HCT116 (cell line): ENCODE results near the gene PIM1.

Experiments used
- CTCF ChIP-seq, 3 experiments: fragments of 200-600 bp in 1 of 3; sonication (generic) in 1 of 3; IDR thresholded peaks in 2 of 3; conservative IDR thresholded peaks in 1 of 3; 2 replicates each; pipeline ENCODE4 v1.5.1; 2012 to 2017; ENCODE audit warnings: low read depth in 2 of 3, low read length in 2 of 3, antibody characterized with exemption in 1 of 3, borderline replicate concordance in 1 of 3, control low read depth in 1 of 3, mild to moderate bottlenecking in 1 of 3, mixed read lengths in 1 of 3, mixed run types in 1 of 3, moderate library complexity in 1 of 3; ENCODE audit not compliant: insufficient read depth in 1 of 3
- FOSL1 ChIP-seq: IDR thresholded peaks from 2 replicates; pipeline ENCODE4 v1.6.1; 2012; ENCODE audit warnings: low read depth
- MAX ChIP-seq: IDR thresholded peaks from 2 replicates; pipeline ENCODE4 v1.6.1; 2012
- POLR2A ChIP-seq: IDR thresholded peaks from 2 replicates; pipeline ENCODE4 v1.7.0; 2011; ENCODE audit warnings: borderline replicate concordance; ENCODE audit not compliant: insufficient read depth, insufficient read length; ENCODE audit errors: extremely low read depth
- POLR2AphosphoS5 ChIP-seq: IDR thresholded peaks from 2 replicates; pipeline ENCODE4 v1.6.1; 2011; ENCODE audit warnings: mild to moderate bottlenecking, low read depth, low read length, moderate library complexity
- SRF ChIP-seq: IDR thresholded peaks from 2 replicates; pipeline ENCODE4 v1.6.1; 2012; ENCODE audit warnings: low read depth
- YY1 ChIP-seq: IDR thresholded peaks from 2 replicates; pipeline ENCODE4 v1.6.1; 2011; ENCODE audit warnings: low read length, low read depth, moderate library complexity, mild to moderate bottlenecking; ENCODE audit not compliant: insufficient replicate concordance; ENCODE audit errors: extremely low read depth

DNA sequence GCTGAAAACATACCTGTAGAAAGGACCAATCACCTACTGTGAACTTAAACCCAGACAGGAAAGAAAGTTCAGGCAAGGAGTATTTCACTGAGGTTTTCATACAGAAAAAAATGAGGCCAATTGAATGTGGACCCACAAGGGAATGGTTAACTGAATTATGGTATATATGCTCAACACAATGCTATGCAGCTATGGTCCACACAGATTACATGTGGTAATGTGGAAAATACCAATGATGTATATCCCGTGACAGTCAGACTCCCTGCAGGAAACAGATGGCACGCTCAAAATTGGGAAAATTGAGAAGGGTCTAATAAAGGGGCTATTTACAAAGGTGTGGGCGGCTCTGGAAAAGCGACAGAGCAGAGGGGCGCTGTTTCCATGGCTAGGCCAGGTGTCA is 47.1 kb upstream of the PIM1 start:
- TF ChIP-seq CTCF (IDR thresholded peaks at IDR 0.05 in 2 of 3, conservative IDR thresholded peaks at IDR 0.05 in 1 of 3; ENCODE audit: borderline replicate concordance in 1 of 3, insufficient read depth in 1 of 3, low read depth in 2 of 3, low read length in 2 of 3) (no peak), MAX (no peak), FOSL1 (no peak), POLR2A (no peak), SRF (no peak), YY1 (no peak), POLR2AphosphoS5 (no peak)
